Sigmoid colon (tissue), 7 donors: ENCODE data around the gene DNAJC15. TPM values are rescaled to one million over a fixed set of nuclear protein-coding genes. Genes with fewer than 3 reads are reported as not detected.

ENCODE experiments used
- DNase-seq: peaks from one replicate; pipeline ENCODE4 v3.0.0-alpha.2; 2019
- H3K27ac ChIP-seq, 4 donors: fragments of 200-600 bp; sonication (generic); one replicate each; pipeline ENCODE4 v1.5.1; 2016 to 2019; ENCODE audit warnings: mild to moderate bottlenecking in 1 of 4
- H3K27me3 ChIP-seq, 3 donors: fragments of 200-600 bp; sonication (generic); one replicate each; pipeline ENCODE4 v1.5.1; 2019; ENCODE audit warnings: mild to moderate bottlenecking in 1 of 3
- H3K36me3 ChIP-seq, 4 donors: fragments of 200-600 bp; sonication (generic); one replicate each; pipeline ENCODE4 v1.5.1; 2016 to 2019
- H3K4me1 ChIP-seq, 4 donors: fragments of 200-600 bp; sonication (generic); one replicate each; pipeline ENCODE4 v1.5.1; 2017 to 2019
- H3K4me3 ChIP-seq, 4 donors: fragments of 200-600 bp; sonication (generic); one replicate each; pipeline ENCODE4 v1.5.1; 2017 to 2019; ENCODE audit warnings: mild to moderate bottlenecking in 2 of 4, moderate library complexity in 1 of 4
- H3K9me3 ChIP-seq, 4 donors: fragments of 200-600 bp in 3 of 4; sonication (generic) in 3 of 4; one replicate each; pipeline versions ENCODE4 v1.5.1 to v1.6.1; 2013 to 2019
- EP300 ChIP-seq, 4 donors: sonication (generic); formaldehyde crosslinking; IDR thresholded peaks; one replicate each; pipeline ENCODE4 v1.6.1; 2017; ENCODE audit warnings: antibody characterized with exemption in 4 of 4
- POLR2A ChIP-seq, 2 donors: fragments of 450-650 bp; IDR thresholded peaks; one replicate each; pipeline ENCODE4 v1.6.1; 2016; ENCODE audit warnings: antibody characterized with exemption in 2 of 2, mild to moderate bottlenecking in 2 of 2, moderate library complexity in 2 of 2
- POLR2AphosphoS5 ChIP-seq, 4 donors: sonication (generic); formaldehyde crosslinking; IDR thresholded peaks; one replicate each; pipeline ENCODE4 v1.6.1; 2017; ENCODE audit warnings: antibody characterized with exemption in 4 of 4
- WGBS, 2 donors: extraction: QIAGEN DNeasy Blood & Tissue Kit; methylation state at CpG; one replicate each; pipeline ENCODE4 v1.1.7; 2013; 5-methylcytosine and 5-hydroxymethylcytosine counted together
- intact Hi-C: fragments of 100-400 bp; cut with DNase I; formaldehyde crosslinking; loops from one replicate; pipeline ENCODE4 v1.15.1; 2023
- polyA plus RNA-seq, 3 donors: library from polyadenylated mRNA; stranded (reverse); fragments of 200-250 nt; gene quantifications; one replicate each; pipeline ENCODE4 v1.2.3, GENCODE V29; 2013
- total RNA-seq, 4 donors: library from RNA; depleted of rRNA; stranded (reverse); fragments of >200 nt; gene quantifications; one replicate each; pipeline ENCODE4 v1.1.0, GENCODE V29; 2016
- TF ChIP-seq, protein P1 (sequence below), 4 experiments: fragments of 450-650 bp in 3 of 4; fragments of 200-600 bp in 1 of 4; IDR thresholded peaks; one replicate each; pipeline ENCODE4 v1.5.1; 2016 to 2019; ENCODE audit warnings: antibody characterized with exemption in 4 of 4, mild to moderate bottlenecking in 3 of 4, moderate library complexity in 2 of 4
- donor health status: healthy with polysubstance abuse.
- donor health status: Bipolar disorder and iron deficiency.
- donor health status: healthy.

The DNAJC15 gene
- total and polyA plus RNA-seq, 7 donors: 13.6 to 38.8 (median 15.3) TPM

- no peak for TF ChIP-seq POLR2A (IDR thresholded peaks at IDR 0.05)
- H3K4me1 ChIP-seq: peaks cover 0 to 23% (median 16%) of the 10 kb centered on the region in 4 donors
- no peaks in the 10 kb centered on the region for H3K36me3 ChIP-seq
- WGBS, 2 donors: 96 to 98% methylated on average over 1 of the region's 1 CpG
- no peak for DNase-seq
- intact Hi-C loops: no loop called here
- no peak overlapping the region for H3K4me3 ChIP-seq
- no peaks in the 10 kb centered on the region for H3K9me3 ChIP-seq
- H3K27me3 ChIP-seq: no peaks in the 10 kb centered on the region
- H3K27ac ChIP-seq: no peak overlapping the region
Observed at GRCh38 chr13:42994878-42995277, 28.5 kb upstream of the DNAJC15 start.

DNA sequence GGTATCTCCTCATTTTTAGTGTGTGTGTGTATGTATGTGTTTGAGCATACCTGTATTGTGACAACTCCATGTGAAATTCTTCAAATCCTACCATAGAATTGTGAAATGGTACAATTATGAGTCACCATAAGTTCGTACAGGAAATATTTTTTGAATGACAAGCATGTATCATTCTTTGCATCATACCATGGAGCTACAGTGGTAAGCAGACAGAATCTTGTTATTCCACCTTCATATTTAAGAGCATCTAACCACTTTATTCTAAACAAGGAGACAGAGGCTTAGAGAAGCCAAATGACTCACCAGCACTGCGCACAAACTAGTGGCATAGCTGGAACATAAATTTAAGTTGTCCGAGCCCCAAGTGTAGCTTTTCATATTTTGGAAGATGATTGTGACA is 26.8 kb upstream of the DNAJC15 start:
- Histone ChIP-seq H3K27me3 (no peaks in the 10 kb centered on the region), H3K9me3 (no peaks in the 10 kb centered on the region), H3K27ac (no peak overlapping the region), H3K4me1 (peaks cover 0 to 6% (median under 1%) of the 10 kb centered on the region in 4 donors), H3K36me3 (no peaks in the 10 kb centered on the region), H3K4me3 (no peak overlapping the region)
- intact Hi-C loops: no loop called here
- no peak for TF ChIP-seq POLR2A (IDR thresholded peaks at IDR 0.05)
- 81 to 83% methylated on average over 3 of the region's 3 CpGs for WGBS, 2 donors
- no peak for DNase-seq

- TF ChIP-seq, protein P1, sequence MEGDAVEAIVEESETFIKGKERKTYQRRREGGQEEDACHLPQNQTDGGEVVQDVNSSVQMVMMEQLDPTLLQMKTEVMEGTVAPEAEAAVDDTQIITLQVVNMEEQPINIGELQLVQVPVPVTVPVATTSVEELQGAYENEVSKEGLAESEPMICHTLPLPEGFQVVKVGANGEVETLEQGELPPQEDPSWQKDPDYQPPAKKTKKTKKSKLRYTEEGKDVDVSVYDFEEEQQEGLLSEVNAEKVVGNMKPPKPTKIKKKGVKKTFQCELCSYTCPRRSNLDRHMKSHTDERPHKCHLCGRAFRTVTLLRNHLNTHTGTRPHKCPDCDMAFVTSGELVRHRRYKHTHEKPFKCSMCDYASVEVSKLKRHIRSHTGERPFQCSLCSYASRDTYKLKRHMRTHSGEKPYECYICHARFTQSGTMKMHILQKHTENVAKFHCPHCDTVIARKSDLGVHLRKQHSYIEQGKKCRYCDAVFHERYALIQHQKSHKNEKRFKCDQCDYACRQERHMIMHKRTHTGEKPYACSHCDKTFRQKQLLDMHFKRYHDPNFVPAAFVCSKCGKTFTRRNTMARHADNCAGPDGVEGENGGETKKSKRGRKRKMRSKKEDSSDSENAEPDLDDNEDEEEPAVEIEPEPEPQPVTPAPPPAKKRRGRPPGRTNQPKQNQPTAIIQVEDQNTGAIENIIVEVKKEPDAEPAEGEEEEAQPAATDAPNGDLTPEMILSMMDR (IDR thresholded peaks at IDR 0.05): no peak
- TF ChIP-seq POLR2A (IDR thresholded peaks at IDR 0.05) (no peak), POLR2AphosphoS5 (IDR thresholded peaks at IDR 0.05) (no peak), EP300 (IDR thresholded peaks at IDR 0.05) (no peak)
- peaks cover 0 to 3% (median 0%) of the 10 kb centered on the region in 4 donors for H3K4me1 ChIP-seq
- no peak overlapping the region for H3K27ac ChIP-seq
- no peak overlapping the region for H3K4me3 ChIP-seq
- intact Hi-C loops: no loop called here
- H3K36me3 ChIP-seq: no peaks in the 10 kb centered on the region
- WGBS, 2 donors: 78 to 93% methylated on average over 2 of the region's 2 CpGs
- H3K9me3 ChIP-seq: no peaks in the 10 kb centered on the region
- no peak for DNase-seq
- H3K27me3 ChIP-seq: no peaks in the 10 kb centered on the region
Observed at GRCh38 chr13:42997381-42997780, 26.0 kb upstream of the DNAJC15 start.

DNA sequence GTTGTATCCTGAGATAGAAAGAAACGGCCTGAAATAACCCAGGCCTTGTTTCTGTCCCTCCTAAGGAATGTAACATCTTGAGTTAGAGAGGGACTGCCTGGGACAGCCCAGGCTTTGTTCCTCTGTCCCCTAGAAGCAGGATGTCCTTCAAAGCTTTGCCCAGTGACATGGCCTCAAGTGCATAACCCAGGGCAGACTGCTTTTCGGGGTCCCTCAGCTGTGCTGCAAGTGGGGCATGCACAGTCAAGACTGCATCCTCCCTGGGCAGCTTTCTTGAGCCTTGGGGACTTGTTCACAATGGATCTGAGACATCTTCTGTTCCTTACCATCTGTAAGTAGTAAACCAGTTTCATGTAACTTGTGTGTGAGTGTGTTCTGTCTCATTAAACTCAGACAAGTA is 23.9 kb upstream of the DNAJC15 start:
- H3K4me3 ChIP-seq: no peak overlapping the region
- no peak overlapping the region for H3K27ac ChIP-seq
- intact Hi-C loops: no loop called here
- DNase-seq: no peak
- H3K4me1 ChIP-seq: no peaks in the 10 kb centered on the region
- WGBS, 2 donors: 86 to 91% methylated on average over 2 of the region's 2 CpGs
- TF ChIP-seq EP300 (IDR thresholded peaks at IDR 0.05) (no peak), POLR2AphosphoS5 (IDR thresholded peaks at IDR 0.05) (no peak), POLR2A (IDR thresholded peaks at IDR 0.05) (no peak)
- TF ChIP-seq, protein P1 (IDR thresholded peaks at IDR 0.05): no peak
- H3K27me3 ChIP-seq: no peaks in the 10 kb centered on the region
- H3K36me3 ChIP-seq: no peaks in the 10 kb centered on the region
- no peaks in the 10 kb centered on the region for H3K9me3 ChIP-seq

- WGBS, 2 donors: 69 to 73% methylated on average over 4 of the region's 4 CpGs
- Histone ChIP-seq H3K4me3 (no peak overlapping the region), H3K27ac (no peak overlapping the region), H3K36me3 (no peaks in the 10 kb centered on the region), H3K27me3 (no peaks in the 10 kb centered on the region), H3K9me3 (no peaks in the 10 kb centered on the region), H3K4me1 (peaks cover 0 to 9% (median 0%) of the 10 kb centered on the region in 4 donors)
- TF ChIP-seq POLR2AphosphoS5 (IDR thresholded peaks at IDR 0.05) (no peak), EP300 (IDR thresholded peaks at IDR 0.05) (no peak)
- intact Hi-C loops: no loop called here
- no peak for DNase-seq
Observed at GRCh38 chr13:43000676-43001075, 22.7 kb upstream of the DNAJC15 start.

GRCh38 chr13:43002021-43002420 is 21.4 kb upstream of the DNAJC15 start:
- DNase-seq: no peak
- intact Hi-C loops: no loop called here
- Histone ChIP-seq H3K27ac (no peak overlapping the region), H3K9me3 (no peaks in the 10 kb centered on the region), H3K4me1 (peaks cover 0 to 10% (median 0%) of the 10 kb centered on the region in 4 donors), H3K36me3 (no peaks in the 10 kb centered on the region), H3K27me3 (no peaks in the 10 kb centered on the region), H3K4me3 (no peak overlapping the region)
- TF ChIP-seq, protein P1 (IDR thresholded peaks at IDR 0.05): no peak
- no peak for TF ChIP-seq EP300 (IDR thresholded peaks at IDR 0.05)
- TF ChIP-seq POLR2A (IDR thresholded peaks at IDR 0.05): no peak
- TF ChIP-seq POLR2AphosphoS5 (IDR thresholded peaks at IDR 0.05): no peak
- 88 to 94% methylated on average over 2 of the region's 2 CpGs for WGBS, 2 donors
